A673 (cell line): ENCODE results near the gene ABHD17C. TPM values are rescaled to one million over a fixed set of nuclear protein-coding genes. Genes with fewer than 3 reads are reported as not detected.

Experiments used
- BruUV-seq: library from RNA; stranded (reverse); fragments of 400-500 nt; replicated peaks from 2 replicates; lab custom pipeline; 2021; lab: Mats Ljungman, UMichigan
- CTCF ChIA-PET: fragments of 300-600 bp; sonication (Branson Sonifier 250); formaldehyde crosslinking; loops from one replicate; lab custom pipeline; 2022; ENCODE audit warnings: antibody characterized with exemption; lab: Charles Lee
- POLR2A ChIA-PET: fragments of 300-600 bp; sonication (Branson Sonifier 250); formaldehyde crosslinking; loops from one replicate; lab custom pipeline; 2022; ENCODE audit warnings: antibody characterized with exemption; ENCODE audit not compliant: low non-redundant PET; lab: Charles Lee
- DNase-seq: peaks from one replicate; pipeline ENCODE4 v3.0.0-alpha.2; 2015; ENCODE audit warnings: low spot score
- H3K27ac ChIP-seq: fragments of 200-600 bp; sonication (generic); 2 replicates; pipeline ENCODE4 v1.5.1; 2016; ENCODE audit warnings: mixed run types, low read depth, mild to moderate bottlenecking, mixed read lengths, antibody characterized with exemption, low read length; ENCODE audit not compliant: poor library complexity, severe bottlenecking
- H3K27me3 ChIP-seq: fragments of 200-600 bp; sonication (generic); replicated peaks from 2 replicates; pipeline ENCODE4 v1.6.1; 2017; ENCODE audit warnings: mixed run types, low read depth, mild to moderate bottlenecking, mixed read lengths, antibody characterized with exemption, low read length; ENCODE audit not compliant: insufficient read depth, poor library complexity
- H3K36me3 ChIP-seq: fragments of 200-600 bp; sonication (generic); 2 replicates; pipeline ENCODE4 v1.6.1; 2016; ENCODE audit warnings: mixed run types, mild to moderate bottlenecking, mixed read lengths, antibody characterized with exemption, low read length; ENCODE audit not compliant: insufficient read depth, poor library complexity, severe bottlenecking
- H3K4me1 ChIP-seq: fragments of 200-600 bp; sonication (generic); 2 replicates; pipeline ENCODE4 v1.6.1; 2017; ENCODE audit warnings: mixed run types, mild to moderate bottlenecking, mixed read lengths, antibody characterized with exemption, low read length; ENCODE audit not compliant: insufficient read depth, poor library complexity, severe bottlenecking
- H3K4me3 ChIP-seq: fragments of 200-600 bp; sonication (generic); 2 replicates; pipeline ENCODE4 v1.5.1; 2016; ENCODE audit warnings: low read depth, mixed run types, mild to moderate bottlenecking, mixed read lengths, low read length; ENCODE audit not compliant: poor library complexity, severe bottlenecking
- H3K9me3 ChIP-seq: fragments of 200-600 bp; sonication (generic); 2 replicates; pipeline ENCODE4 v1.6.1; 2016; ENCODE audit warnings: mixed run types, low read depth, mild to moderate bottlenecking, mixed read lengths, antibody characterized with exemption, low read length; ENCODE audit not compliant: poor library complexity, severe bottlenecking
- CTCF ChIP-seq: fragments of 300-800, 200-600 bp; sonication (generic); conservative IDR thresholded peaks from 2 replicates; pipeline ENCODE4 v1.5.1; 2017; ENCODE audit warnings: low read depth, mild to moderate bottlenecking, antibody characterized with exemption, low read length, moderate library complexity, mixed read lengths
- EZH2 ChIP-seq: fragments of 200-600 bp; sonication (generic); IDR thresholded peaks from 2 replicates; pipeline ENCODE4 v1.6.1; 2017; ENCODE audit warnings: borderline replicate concordance, low read depth, mild to moderate bottlenecking, mixed read lengths, antibody characterized with exemption, low read length; ENCODE audit not compliant: poor library complexity, severe bottlenecking
- intact Hi-C: fragments of 100-400 bp; cut with micrococcal nuclease; formaldehyde crosslinking; loops from one replicate; pipeline ENCODE4 v1.10.0; 2022; ENCODE audit not compliant: unreplicated experiment
- total RNA-seq: library from RNA; stranded (reverse); gene quantifications from 2 replicates; pipeline ENCODE4 v1.2.3, GENCODE V29; 2021

ABHD17C gene
- total RNA-seq, 1 experiment from 2014 or later = 9.9 TPM

- no peaks in the 10 kb centered on the region for H3K27me3 ChIP-seq
- no peak overlapping the region for H3K27ac ChIP-seq
- H3K36me3 ChIP-seq = no peaks in the 10 kb centered on the region
- no peak overlapping the region for H3K4me3 ChIP-seq
- no peak for TF ChIP-seq EZH2
- no peak for TF ChIP-seq CTCF
- no TSS peak for BruUV-seq
- H3K9me3 ChIP-seq = no peaks in the 10 kb centered on the region
- H3K4me1 ChIP-seq = no peaks in the 10 kb centered on the region
- ChIA-PET CTCF (no interaction called here), POLR2A (no interaction called here)
- intact Hi-C loops = no loop called here
- no peak for DNase-seq
These were observed 74.2 kb downstream of the ABHD17C start for GRCh38 chr15:80769153-80769828.

- intact Hi-C loops = loop anchor here (10.0 kb wide), 1 partner anchor 105 kb away; no protein-coding TSS in a partner anchor
- H3K27ac ChIP-seq = no peak overlapping the region
- H3K4me3 ChIP-seq = no peak overlapping the region
- H3K36me3 ChIP-seq = no peaks in the 10 kb centered on the region
- ChIA-PET CTCF (no interaction called here), POLR2A (no interaction called here)
- no peaks in the 10 kb centered on the region for H3K4me1 ChIP-seq
- DNase-seq = peak; percentile 39
- H3K27me3 ChIP-seq = no peaks in the 10 kb centered on the region
- H3K9me3 ChIP-seq = no peaks in the 10 kb centered on the region
- TF ChIP-seq EZH2 = no peak
- no peak for TF ChIP-seq CTCF
- BruUV-seq = no TSS peak
These were observed 75.0 kb downstream of the ABHD17C start for GRCh38 chr15:80769829-80770705.

- ChIA-PET POLR2A (no interaction called here), CTCF (no interaction called here)
- intact Hi-C loops = loop anchor here (1.0 to 10.0 kb wide), 2 partner anchors 108 to 154 kb away; no protein-coding TSS in a partner anchor
- no peaks in the 10 kb centered on the region for H3K36me3 ChIP-seq
- no peaks in the 10 kb centered on the region for H3K27me3 ChIP-seq
- H3K9me3 ChIP-seq = no peaks in the 10 kb centered on the region
- no peak overlapping the region for H3K4me3 ChIP-seq
- no peaks in the 10 kb centered on the region for H3K4me1 ChIP-seq
- no peak overlapping the region for H3K27ac ChIP-seq
- no peak for TF ChIP-seq EZH2
- no peak for TF ChIP-seq CTCF
- no peak for DNase-seq
- no TSS peak for BruUV-seq
These were observed 78.0 kb downstream of the ABHD17C start for GRCh38 chr15:80773122-80773551.
